Measurements from ENCODE around the gene GAB2.

GRCh38 chr11:78192223-78192719 is 225.3 kb downstream of the GAB2 start:
- TF ChIP-seq, protein P1, sequence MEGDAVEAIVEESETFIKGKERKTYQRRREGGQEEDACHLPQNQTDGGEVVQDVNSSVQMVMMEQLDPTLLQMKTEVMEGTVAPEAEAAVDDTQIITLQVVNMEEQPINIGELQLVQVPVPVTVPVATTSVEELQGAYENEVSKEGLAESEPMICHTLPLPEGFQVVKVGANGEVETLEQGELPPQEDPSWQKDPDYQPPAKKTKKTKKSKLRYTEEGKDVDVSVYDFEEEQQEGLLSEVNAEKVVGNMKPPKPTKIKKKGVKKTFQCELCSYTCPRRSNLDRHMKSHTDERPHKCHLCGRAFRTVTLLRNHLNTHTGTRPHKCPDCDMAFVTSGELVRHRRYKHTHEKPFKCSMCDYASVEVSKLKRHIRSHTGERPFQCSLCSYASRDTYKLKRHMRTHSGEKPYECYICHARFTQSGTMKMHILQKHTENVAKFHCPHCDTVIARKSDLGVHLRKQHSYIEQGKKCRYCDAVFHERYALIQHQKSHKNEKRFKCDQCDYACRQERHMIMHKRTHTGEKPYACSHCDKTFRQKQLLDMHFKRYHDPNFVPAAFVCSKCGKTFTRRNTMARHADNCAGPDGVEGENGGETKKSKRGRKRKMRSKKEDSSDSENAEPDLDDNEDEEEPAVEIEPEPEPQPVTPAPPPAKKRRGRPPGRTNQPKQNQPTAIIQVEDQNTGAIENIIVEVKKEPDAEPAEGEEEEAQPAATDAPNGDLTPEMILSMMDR (IDR thresholded peaks at IDR 0.05), result no peak
- TF ChIP-seq POLR2A (IDR thresholded peaks at IDR 0.05; ENCODE audit: low read length) (no peak), RFX5 (IDR thresholded peaks at IDR 0.05) (no peak)
